ENCODE measurements around the gene APBB3. TPM values are rescaled to one million over a fixed set of nuclear protein-coding genes. Genes with fewer than 3 reads are reported as not detected.

The APBB3 gene
- total and polyA plus RNA-seq, 9 donors = 13.1 to 47.6 (median 36.1) TPM

Small RNA genes within 50 kb of the gene (microRNA-seq; reads per million reads assigned to microRNA genes)
- 0 reads per million in 3 donors for gene MIR6831

Small RNA genes within 50 kb of the gene (small RNA-seq; reads per million reads assigned to genes)
- gene RF00279 (not detected), gene RF00443 (not detected)

Other genes starting within 250 kb of the APBB3 start
- 10 to 100 TPM in 1 of 7 donors, 1 to 10 TPM in 6; 1.5 to 14.5 (median 5.6) TPM for gene HBEGF, start 218.0 kb downstream of the APBB3 start, total RNA-seq
- 10 to 100 TPM in 1 of 2 donors, 1 to 10 TPM in 1; 3.4 to 10.8 TPM for gene HBEGF, start 218.0 kb downstream of the APBB3 start, polyA plus RNA-seq
- gene SLC4A9, start 204.4 kb downstream of the APBB3 start, total RNA-seq = under 1 TPM in 1 of 7 donors, not detected in 6; 0.13 TPM
- not detected for gene SLC4A9, start 204.4 kb downstream of the APBB3 start, polyA plus RNA-seq
- gene ANKHD1, start 162.8 kb downstream of the APBB3 start, total RNA-seq = 100 to 1,000 TPM in 5 of 7 donors, 10 to 100 TPM in 2; 72.0 to 141 (median 119) TPM
- 10 to 100 TPM; 48.3 to 85.5 TPM for gene ANKHD1, start 162.8 kb downstream of the APBB3 start, polyA plus RNA-seq
- gene EIF4EBP3, start 16.9 kb downstream of the APBB3 start, total RNA-seq = 10 to 100 TPM in 6 of 7 donors, 1 to 10 TPM in 1; 8.6 to 23.6 (median 17.8) TPM
- gene EIF4EBP3, start 16.9 kb downstream of the APBB3 start, polyA plus RNA-seq = 10 to 100 TPM; 16.0 to 30.2 TPM
- 10 to 100 TPM; 11.7 to 34.4 (median 20.1) TPM for gene SRA1, start 7.1 kb downstream of the APBB3 start, total RNA-seq
- 10 to 100 TPM; 16.9 to 33.2 TPM for gene SRA1, start 7.1 kb downstream of the APBB3 start, polyA plus RNA-seq
- 10 to 100 TPM; 22.3 to 65.7 (median 47.1) TPM for gene SLC35A4, start 230 bp upstream of the APBB3 start, total RNA-seq
- gene SLC35A4, start 230 bp upstream of the APBB3 start, polyA plus RNA-seq = 10 to 100 TPM; 27.1 to 80.2 TPM
- 10 to 100 TPM; 26.5 to 96.0 (median 48.6) TPM for gene CD14, start 68.6 kb upstream of the APBB3 start, total RNA-seq
- gene CD14, start 68.6 kb upstream of the APBB3 start, polyA plus RNA-seq = 10 to 100 TPM in 1 of 2 donors, 1 to 10 TPM in 1; 8.7 to 37.7 TPM
- gene TMCO6, start 74.9 kb upstream of the APBB3 start, total RNA-seq = 10 to 100 TPM; 12.2 to 62.8 (median 14.9) TPM
- gene TMCO6, start 74.9 kb upstream of the APBB3 start, polyA plus RNA-seq = 10 to 100 TPM in 1 of 2 donors, 1 to 10 TPM in 1; 8.0 to 33.2 TPM
- gene NDUFA2, start 83.0 kb upstream of the APBB3 start, total RNA-seq = 100 to 1,000 TPM in 1 of 7 donors, 10 to 100 TPM in 6; 44.6 to 107 (median 46.9) TPM
- gene NDUFA2, start 83.0 kb upstream of the APBB3 start, polyA plus RNA-seq = 100 to 1,000 TPM in 1 of 2 donors, 10 to 100 TPM in 1; 42.6 to 123 TPM
- gene IK, start 83.2 kb upstream of the APBB3 start, total RNA-seq = 100 to 1,000 TPM in 1 of 7 donors, 10 to 100 TPM in 6; 70.9 to 112 (median 78.0) TPM
- gene IK, start 83.2 kb upstream of the APBB3 start, polyA plus RNA-seq = 100 to 1,000 TPM in 1 of 2 donors, 10 to 100 TPM in 1; 99.8 to 184 TPM
- gene WDR55, start 100.3 kb upstream of the APBB3 start, total RNA-seq = 10 to 100 TPM in 6 of 7 donors, 1 to 10 TPM in 1; 9.1 to 16.6 (median 13.7) TPM
- 10 to 100 TPM in 1 of 2 donors, 1 to 10 TPM in 1; 9.9 to 12.3 TPM for gene WDR55, start 100.3 kb upstream of the APBB3 start, polyA plus RNA-seq
- 1 to 10 TPM in 2 of 7 donors, under 1 TPM in 5; 0.30 to 1.2 (median 0.69) TPM for gene DND1, start 109.0 kb upstream of the APBB3 start, total RNA-seq
- under 1 TPM in 1 of 2 donors, not detected in 1; 0.98 TPM for gene DND1, start 109.0 kb upstream of the APBB3 start, polyA plus RNA-seq
- 10 to 100 TPM; 26.8 to 48.2 (median 41.7) TPM for gene HARS1, start 126.8 kb upstream of the APBB3 start, total RNA-seq
- gene HARS1, start 126.8 kb upstream of the APBB3 start, polyA plus RNA-seq = 10 to 100 TPM; 38.9 to 68.6 TPM
- gene HARS2, start 126.9 kb upstream of the APBB3 start, total RNA-seq = 10 to 100 TPM; 15.2 to 25.2 (median 21.6) TPM
- 10 to 100 TPM; 20.9 to 27.5 TPM for gene HARS2, start 126.9 kb upstream of the APBB3 start, polyA plus RNA-seq
- 10 to 100 TPM; 22.9 to 46.1 (median 40.2) TPM for gene ZMAT2, start 135.8 kb upstream of the APBB3 start, total RNA-seq
- gene ZMAT2, start 135.8 kb upstream of the APBB3 start, polyA plus RNA-seq = 100 to 1,000 TPM in 1 of 2 donors, 10 to 100 TPM in 1; 59.3 to 126 TPM
- gene PCDHA1, start 221.5 kb upstream of the APBB3 start, total RNA-seq = under 1 TPM in 1 of 7 donors, not detected in 6; 0.05 TPM
- gene PCDHA1, start 221.5 kb upstream of the APBB3 start, polyA plus RNA-seq = not detected
- 1 to 10 TPM in 2 of 7 donors, under 1 TPM in 5; 0.34 to 1.6 (median 0.57) TPM for gene PCDHA2, start 230.3 kb upstream of the APBB3 start, total RNA-seq
- gene PCDHA2, start 230.3 kb upstream of the APBB3 start, polyA plus RNA-seq = under 1 TPM; 0.17 to 0.34 TPM
- 1 to 10 TPM in 6 of 7 donors, under 1 TPM in 1; 0.65 to 2.7 (median 1.4) TPM for gene PCDHA3, start 236.5 kb upstream of the APBB3 start, total RNA-seq
- gene PCDHA3, start 236.5 kb upstream of the APBB3 start, polyA plus RNA-seq = 1 to 10 TPM in 1 of 2 donors, under 1 TPM in 1; 0.45 to 1.1 TPM
- gene PCDHA4, start 242.5 kb upstream of the APBB3 start, total RNA-seq = 1 to 10 TPM in 3 of 7 donors, under 1 TPM in 4; 0.76 to 2.7 (median 1.00) TPM
- gene PCDHA4, start 242.5 kb upstream of the APBB3 start, polyA plus RNA-seq = under 1 TPM; 0.18 to 0.42 TPM